Subcutaneous abdominal adipose tissue (tissue), 5 donors: ENCODE measurements around the gene PYGB.
"Not testable (repeated sequence)": the region's sequence is repeated elsewhere in the genome, so short reads cannot be mapped to it uniquely, and the experiment has no call there.

Source experiments
- H3K27ac ChIP-seq: one replicate; pipeline ENCODE4 v1.7.0; 2013; ENCODE audit warnings: low read depth, mild to moderate bottlenecking, inconsistent platforms, low read length, moderate library complexity
- H3K27me3 ChIP-seq, 5 donors: one replicate each; pipeline ENCODE4 v1.7.0; 2013; ENCODE audit warnings: low read length in 5 of 5, inconsistent platforms in 1 of 5; ENCODE audit not compliant: control insufficient read depth in 5 of 5, insufficient read depth in 4 of 5
- H3K36me3 ChIP-seq, 5 donors: one replicate each; pipeline ENCODE4 v1.7.0; 2013; ENCODE audit warnings: low read length in 5 of 5; ENCODE audit not compliant: control insufficient read depth in 5 of 5, insufficient read depth in 5 of 5
- H3K4me1 ChIP-seq, 5 donors: one replicate each; pipeline ENCODE4 v1.7.0; 2013; ENCODE audit warnings: low read length in 5 of 5, mild to moderate bottlenecking in 3 of 5, moderate library complexity in 1 of 5; ENCODE audit not compliant: control insufficient read depth in 5 of 5, insufficient read depth in 5 of 5
- H3K4me3 ChIP-seq, 5 donors: one replicate each; pipeline ENCODE4 v1.7.0; 2013; ENCODE audit warnings: low read length in 5 of 5, low read depth in 1 of 5
- H3K9ac ChIP-seq, 5 donors: one replicate each; pipeline ENCODE4 v1.7.0; 2013; ENCODE audit warnings: low read length in 5 of 5, mild to moderate bottlenecking in 4 of 5, moderate library complexity in 3 of 5
- H3K9me3 ChIP-seq, 5 donors: one replicate each; pipeline ENCODE4 v1.7.0; 2013; ENCODE audit warnings: low read length in 5 of 5; ENCODE audit not compliant: control insufficient read depth in 5 of 5
- donor health status: healthy.
- donor health status: healthy.
- donor health status: healthy.
- donor health status: healthy.
- donor health status: healthy.

PYGB gene

DNA sequence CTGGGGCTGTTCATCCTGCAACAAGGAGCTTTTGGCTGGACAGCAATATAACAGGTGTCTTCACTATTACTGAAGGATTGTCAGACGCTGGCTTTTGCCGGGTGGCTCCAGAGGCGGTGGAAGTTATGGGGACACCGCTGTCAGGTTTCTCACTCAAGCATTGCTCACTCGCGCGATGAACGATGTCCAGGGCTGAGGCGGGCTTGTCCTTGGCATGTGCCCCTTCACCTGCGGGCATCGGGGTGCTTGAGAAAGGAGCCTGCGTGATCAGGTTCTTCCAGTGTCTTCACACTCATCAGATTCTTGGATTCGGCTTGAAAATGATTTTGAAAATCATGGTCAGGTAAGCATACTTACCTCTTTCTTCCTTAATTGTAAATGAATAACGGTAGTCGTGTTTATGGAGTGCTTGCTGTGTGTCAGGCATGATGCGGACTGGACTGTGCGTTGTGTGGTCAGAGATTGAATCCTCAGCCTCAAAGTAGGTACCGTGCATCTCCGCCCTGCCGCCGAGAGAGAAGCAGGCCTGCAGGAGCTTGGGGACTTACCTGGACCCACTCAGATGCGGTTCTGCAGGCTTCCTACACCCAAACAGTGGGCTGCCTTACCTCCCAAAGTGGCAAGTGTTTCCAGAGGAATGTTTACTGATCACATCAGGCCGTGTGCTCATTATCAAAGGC is 18.3 kb upstream of the PYGB start:
- H3K27me3 ChIP-seq, result no peaks in the 10 kb centered on the region
- no peak overlapping the region for H3K27ac ChIP-seq
- no peak overlapping the region for H3K4me3 ChIP-seq
- H3K9me3 ChIP-seq, result no peaks in the 10 kb centered on the region
- H3K9ac ChIP-seq, result peak overlapping the region in 1 of 5 donors; percentile 48
- peaks cover 10 to 23% (median 15%) of the 10 kb centered on the region in 5 donors for H3K4me1 ChIP-seq
- peaks cover 0 to 17% (median 13%) of the 10 kb centered on the region in 5 donors for H3K36me3 ChIP-seq

GRCh38 chr20:25230166-25230831 is 17.6 kb upstream of the PYGB start:
- H3K9me3 ChIP-seq, result no peaks in the 10 kb centered on the region
- H3K4me3 ChIP-seq, result no peak overlapping the region
- no peak overlapping the region for H3K27ac ChIP-seq
- peaks cover 10 to 23% (median 15%) of the 10 kb centered on the region in 5 donors for H3K4me1 ChIP-seq
- no peaks in the 10 kb centered on the region for H3K27me3 ChIP-seq
- H3K9ac ChIP-seq, result peak overlapping the region in 2 of 5 donors; percentile 48 to 62
- H3K36me3 ChIP-seq, result peaks cover 0 to 11% (median 9%) of the 10 kb centered on the region in 5 donors

DNA sequence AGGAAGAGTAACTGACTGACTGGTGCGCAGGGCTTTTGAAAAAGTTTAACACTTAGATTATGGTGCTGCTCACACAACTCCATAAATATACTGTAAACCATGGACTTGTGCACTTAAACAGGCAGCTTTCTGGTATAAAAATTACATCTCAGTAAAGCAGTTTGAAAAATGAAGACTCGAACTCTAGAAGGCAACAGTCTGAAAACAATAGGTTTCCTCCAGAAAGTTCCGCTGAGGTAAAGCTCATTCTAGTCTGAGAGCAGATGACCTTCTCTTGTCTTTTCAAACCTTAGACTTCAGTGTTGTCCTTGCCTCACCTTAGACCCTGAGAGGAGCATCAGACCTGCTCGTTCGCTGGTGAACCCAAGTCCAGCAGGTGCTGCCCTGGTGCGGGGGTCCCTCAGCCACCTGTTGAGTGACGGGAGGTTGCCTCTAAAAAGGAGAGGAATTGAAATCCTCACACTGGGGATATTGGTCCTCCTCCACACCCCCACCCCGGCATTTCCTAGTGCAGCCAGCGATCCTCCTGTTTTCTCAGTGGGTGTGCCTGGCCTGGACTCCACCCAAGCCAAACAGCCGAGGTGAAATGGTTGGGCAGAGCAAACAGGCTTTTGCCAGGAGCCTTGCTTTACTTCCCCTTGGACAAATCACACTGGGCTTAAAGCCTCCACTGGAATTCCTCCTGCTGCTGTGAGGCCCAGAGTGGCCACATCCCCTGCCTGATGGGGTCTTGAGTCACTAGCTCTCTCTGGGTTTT is 14.7 kb upstream of the PYGB start:
- no peaks in the 10 kb centered on the region for H3K9me3 ChIP-seq
- H3K4me3 ChIP-seq, result no peak overlapping the region
- peaks cover 3 to 15% (median 10%) of the 10 kb centered on the region in 5 donors for H3K4me1 ChIP-seq
- peaks cover 0 to 3% (median 0%) of the 10 kb centered on the region in 5 donors for H3K36me3 ChIP-seq
- H3K9ac ChIP-seq, result no peak overlapping the region
- H3K27me3 ChIP-seq, result peaks cover 0 to 11% (median 4%) of the 10 kb centered on the region in 5 donors
- no peak overlapping the region for H3K27ac ChIP-seq

GRCh38 chr20:25234009-25234849 is 13.7 kb upstream of the PYGB start:
- H3K4me1 ChIP-seq, result peaks cover 4 to 17% (median 10%) of the 10 kb centered on the region in 5 donors
- H3K4me3 ChIP-seq, H3K27ac ChIP-seq: not testable (repeated sequence)

GRCh38 chr20:25236450-25237304 is 11.2 kb upstream of the PYGB start:
- H3K4me3 ChIP-seq, result no peak overlapping the region
- no peaks in the 10 kb centered on the region for H3K36me3 ChIP-seq
- no peak overlapping the region for H3K9ac ChIP-seq
- peaks cover 4 to 10% (median 9%) of the 10 kb centered on the region in 5 donors for H3K4me1 ChIP-seq
- H3K27me3 ChIP-seq, result peaks cover 0 to 14% (median 4%) of the 10 kb centered on the region in 5 donors
- no peak overlapping the region for H3K27ac ChIP-seq
- no peaks in the 10 kb centered on the region for H3K9me3 ChIP-seq

More at GRCh38 chr20:25234009-25234849, 13.7 kb upstream of the PYGB start:
- not testable (repeated sequence) for H3K9ac ChIP-seq, H3K9me3 ChIP-seq, H3K36me3 ChIP-seq
- H3K27me3 ChIP-seq, result peaks cover 0 to 14% (median 4%) of the 10 kb centered on the region in 5 donors

- no peaks in the 10 kb centered on the region for H3K9me3 ChIP-seq
- H3K9ac ChIP-seq, result peak overlapping the region in 1 of 5 donors; percentile 0
- H3K27ac ChIP-seq, result no peak overlapping the region
- peaks cover 0 to 14% (median 4%) of the 10 kb centered on the region in 5 donors for H3K27me3 ChIP-seq
- no peak overlapping the region for H3K4me3 ChIP-seq
- no peaks in the 10 kb centered on the region for H3K36me3 ChIP-seq
- H3K4me1 ChIP-seq, result peaks cover 4 to 10% (median 9%) of the 10 kb centered on the region in 5 donors
Observed at GRCh38 chr20:25237610-25238318, 10.1 kb upstream of the PYGB start.

DNA sequence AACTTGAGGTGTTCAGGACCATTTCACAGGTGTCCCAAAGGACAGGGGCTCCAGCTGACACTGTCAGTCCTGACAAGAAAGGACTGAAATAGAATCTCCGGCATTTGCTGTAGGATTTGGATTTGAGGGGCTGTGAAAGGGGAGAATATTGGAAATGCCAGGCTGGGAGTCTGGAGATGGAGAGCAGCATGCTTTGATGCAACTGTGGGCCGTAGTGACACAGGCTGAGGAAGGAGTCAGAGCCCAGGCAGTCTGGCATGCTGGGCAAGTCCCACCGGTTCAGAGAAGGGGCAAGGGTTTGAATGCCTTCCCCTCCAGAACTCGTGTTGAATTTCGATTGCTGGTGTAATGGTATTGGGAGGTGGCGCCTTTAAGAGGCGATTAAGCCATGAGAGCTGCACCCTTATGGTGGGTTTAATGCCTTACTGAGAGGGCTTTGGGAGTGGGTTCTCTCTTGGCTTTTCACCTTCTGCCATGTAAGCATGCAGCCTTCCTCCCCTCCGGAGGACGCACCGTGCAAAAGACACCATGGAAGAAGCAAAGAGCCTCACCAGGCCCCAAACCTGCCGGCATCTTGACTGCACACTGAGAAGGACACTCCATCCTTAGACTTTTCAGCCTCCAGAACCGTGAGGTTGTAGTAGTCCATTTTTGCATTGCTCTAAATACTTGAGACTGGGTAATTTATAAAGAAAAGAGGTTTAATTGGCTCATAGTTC is 9.4 kb upstream of the PYGB start:
- Histone ChIP-seq H3K27me3 (peaks cover 0 to 14% (median 4%) of the 10 kb centered on the region in 5 donors), H3K9me3 (peaks cover 0 to 2% (median 0%) of the 10 kb centered on the region in 5 donors), H3K36me3 (no peaks in the 10 kb centered on the region), H3K9ac (peak overlapping the region in 1 of 5 donors; percentile 0), H3K4me1 (peaks cover 4 to 10% (median 7%) of the 10 kb centered on the region in 5 donors), H3K4me3 (no peak overlapping the region), H3K27ac (no peak overlapping the region)
